IMR-90 (cell line): ENCODE results near the gene PRM2. TPM values are rescaled to one million over a fixed set of nuclear protein-coding genes. Genes with fewer than 3 reads are reported as not detected.

ENCODE experiments used
- ATAC-seq: fragments of 200-7000 bp; cut with Tn5 transposase; 2 replicates; pipeline ENCODE4 v1.9.1; 2020; ENCODE audit warnings: low read depth, mild to moderate bottlenecking, moderate library complexity
- BruUV-seq: library from RNA; stranded (reverse); fragments of 400-500 nt; replicated peaks from 2 replicates; lab custom pipeline; 2021; lab: Mats Ljungman, UMichigan
- CTCF ChIA-PET: fragments of 300-600 bp; formaldehyde crosslinking; extraction: SDS; loops from one replicate; lab custom pipeline; 2021; ENCODE audit warnings: antibody characterized with exemption; lab: Yijun Ruan, JAX
- POLR2A ChIA-PET: fragments of 300-600 bp; sonication (Branson Sonifier 250); formaldehyde crosslinking; loops from one replicate; lab custom pipeline; 2022; ENCODE audit warnings: antibody characterized with exemption; ENCODE audit not compliant: unreplicated experiment; lab: Charles Lee
- DNase-seq: peaks from one replicate; pipeline ENCODE4 v3.0.0; 2013
- H2AFZ ChIP-seq: replicated peaks from 2 replicates; pipeline ENCODE3; 2013; ENCODE audit warnings: low read length, mild to moderate bottlenecking; ENCODE audit not compliant: poor library complexity
- H2AK5ac ChIP-seq: 2 replicates; pipeline ENCODE4 v1.6.1; 2013; ENCODE audit warnings: low read depth, low read length, inconsistent platforms
- H2AK9ac ChIP-seq: replicated peaks from 2 replicates; pipeline ENCODE3; 2013; ENCODE audit warnings: mild to moderate bottlenecking, low read depth, low read length, moderate library complexity; ENCODE audit not compliant: poor library complexity
- H2BK120ac ChIP-seq: 2 replicates; pipeline ENCODE4 v1.6.1; 2013; ENCODE audit warnings: low read depth, low read length, inconsistent platforms
- H2BK15ac ChIP-seq: 3 replicates; pipeline ENCODE4 v1.6.1; 2013; ENCODE audit warnings: low read depth, low read length, inconsistent platforms
- H2BK20ac ChIP-seq: 2 replicates; pipeline ENCODE4 v1.6.1; 2013; ENCODE audit warnings: low read depth, mild to moderate bottlenecking, inconsistent platforms, low read length, moderate library complexity
- H2BK5ac ChIP-seq: 2 replicates; pipeline ENCODE4 v1.6.1; 2013; ENCODE audit warnings: mild to moderate bottlenecking, low read depth, low read length, inconsistent platforms; ENCODE audit not compliant: poor library complexity, severe bottlenecking
- H3K14ac ChIP-seq: replicated peaks from 2 replicates; pipeline ENCODE4 v1.6.1; 2013; ENCODE audit warnings: low read depth, low read length, inconsistent platforms
- H3K18ac ChIP-seq: 2 replicates; pipeline ENCODE4 v1.6.1; 2013; ENCODE audit warnings: low read depth, low read length, control low read depth
- H3K23ac ChIP-seq: 2 replicates; pipeline ENCODE4 v1.6.1; 2013; ENCODE audit warnings: low read depth, low read length, inconsistent platforms
- H3K27ac ChIP-seq: 2 replicates; pipeline ENCODE4 v1.5.1; 2013; ENCODE audit warnings: mild to moderate bottlenecking, control low read depth, low read length; ENCODE audit not compliant: insufficient read depth
- H3K27me3 ChIP-seq: 2 replicates; pipeline ENCODE4 v1.6.1; 2013; ENCODE audit warnings: low read length; ENCODE audit not compliant: control insufficient read depth, insufficient read depth
- H3K36me3 ChIP-seq: 2 replicates; pipeline ENCODE4 v1.6.1; 2013; ENCODE audit warnings: low read length, mixed read lengths; ENCODE audit not compliant: control insufficient read depth, insufficient read depth
- H3K4ac ChIP-seq: 2 replicates; pipeline ENCODE4 v1.6.1; 2013; ENCODE audit warnings: low read depth, low read length, inconsistent platforms
- H3K4me1 ChIP-seq: 2 replicates; pipeline ENCODE4 v1.6.1; 2013; ENCODE audit warnings: low read length, mixed read lengths; ENCODE audit not compliant: control insufficient read depth, insufficient read depth
- H3K4me2 ChIP-seq: 2 replicates; pipeline ENCODE4 v1.6.1; 2013; ENCODE audit warnings: low read depth, mild to moderate bottlenecking, control low read depth, low read length, moderate library complexity
- H3K4me3 ChIP-seq: 2 replicates; pipeline ENCODE4 v1.5.1; 2013; ENCODE audit warnings: low read depth, mild to moderate bottlenecking, control low read depth, low read length, moderate library complexity; ENCODE audit not compliant: insufficient read depth
- H3K56ac ChIP-seq: 2 replicates; pipeline ENCODE4 v1.6.1; 2013; ENCODE audit warnings: low read length, inconsistent platforms; ENCODE audit not compliant: insufficient read depth; ENCODE audit errors: extremely low read depth
- H3K79me1 ChIP-seq, 2 experiments: 2 replicates each; pipeline ENCODE4 v1.6.1; 2013; ENCODE audit warnings: low read length in 2 of 2, inconsistent platforms in 1 of 2, low read depth in 1 of 2
- H3K9ac ChIP-seq: 2 replicates; pipeline ENCODE4 v1.6.1; 2013; ENCODE audit warnings: low read depth, low read length, control low read depth
- H3K9me1 ChIP-seq: 2 replicates; pipeline ENCODE4 v1.6.1; 2013; ENCODE audit warnings: low read length, inconsistent platforms; ENCODE audit not compliant: insufficient read depth
- H3K9me3 ChIP-seq: 2 replicates; pipeline ENCODE4 v1.6.1; 2013; ENCODE audit warnings: low read length; ENCODE audit not compliant: control insufficient read depth, insufficient read depth
- H4K20me1 ChIP-seq: 2 replicates; pipeline ENCODE4 v1.6.1; 2013; ENCODE audit warnings: low read length, inconsistent platforms; ENCODE audit not compliant: insufficient read depth
- H4K5ac ChIP-seq: 2 replicates; pipeline ENCODE4 v1.6.1; 2013; ENCODE audit warnings: mild to moderate bottlenecking, low read depth, low read length, control low read depth
- H4K8ac ChIP-seq, 2 experiments: 2 replicates each; pipeline ENCODE4 v1.6.1; 2013; ENCODE audit warnings: low read depth in 2 of 2, low read length in 2 of 2, control low read depth in 1 of 2, inconsistent platforms in 1 of 2
- H4K91ac ChIP-seq: 2 replicates; pipeline ENCODE4 v1.6.1; 2013; ENCODE audit warnings: low read depth, low read length, inconsistent platforms; ENCODE audit not compliant: insufficient read depth
- BHLHE40 ChIP-seq: fragments of 150-350 bp; IDR thresholded peaks from 2 replicates; pipeline ENCODE4 v1.6.1; 2016; ENCODE audit warnings: mild to moderate bottlenecking, low read depth, low read length
- RAD21 ChIP-seq: IDR thresholded peaks from 2 replicates; pipeline ENCODE4 v1.6.1; 2012; ENCODE audit warnings: low read length, improper control_type of control experiment
- WGBS, 2 experiments: methylation state at CpG; one replicate each; pipeline versions ENCODE4 v1.1.5 to v1.1.7; 2013; ENCODE audit warnings: missing lambda C conversion rate in 2 of 2; ENCODE audit not compliant: insufficient read length in 1 of 2; ENCODE audit errors: extremely low coverage in 2 of 2; 5-methylcytosine and 5-hydroxymethylcytosine counted together
- dilution Hi-C: fragments of 300-500 bp; cut with HindIII; formaldehyde crosslinking; loops from one replicate; pipeline ENCODE4 v1.14.3; 2018; ENCODE audit warnings: low sequenced_read_pairs; ENCODE audit not compliant: unreplicated experiment
- in situ Hi-C: fragments of 300-500 bp; cut with MboI; formaldehyde crosslinking; loops from 3 replicates; pipeline ENCODE4 v1.14.3; 2019; ENCODE audit warnings: low sequenced_read_pairs, inconsistent platforms, mixed read lengths
- intact Hi-C: fragments of 100-400 bp; cut with micrococcal nuclease; formaldehyde crosslinking; loops from 2 replicates; pipeline ENCODE4 v1.10.0; 2022
- polyA plus RNA-seq, 3 experiments: library from polyadenylated mRNA; depleted of rRNA; stranded (reverse); fragments of >200 nt; gene quantifications; 2 replicates each; pipeline ENCODE4 v1.2.3, GENCODE V29; 2012; ENCODE audit warnings: low replicate concordance in 1 of 3
- total RNA-seq: library from RNA; depleted of rRNA; stranded (reverse); fragments of >200 nt; gene quantifications from 2 replicates; pipeline ENCODE4 v1.2.3, GENCODE V29; 2012

Gene PRM2
- total and polyA plus RNA-seq, 2 of the 4 experiments (the other 2 are of a cell fraction): not detected

- Histone ChIP-seq H3K27ac (no peak overlapping the region), H2BK120ac (no peak overlapping the region; the same call in 1 of the 2 replicates), H4K20me1 (no peaks in the 10 kb centered on the region), H2AK9ac (no peak overlapping the region), H3K36me3 (no peaks in the 10 kb centered on the region), H3K18ac (no peak overlapping the region; the same call in 1 of the 2 replicates), H2BK20ac (peak overlapping the region; percentile 67), H2BK15ac (no peak overlapping the region), H2BK5ac (no peak overlapping the region), H4K5ac (no peak overlapping the region), H3K4ac (peak overlapping the region; percentile 25; the same call in 1 of the 2 replicates), H3K9me3 (no peaks in the 10 kb centered on the region), H3K9me1 (no peaks in the 10 kb centered on the region), H2AK5ac (peak overlapping the region; percentile 74; the same call in 1 of the 2 replicates), H3K4me3 (no peak overlapping the region), H3K27me3 (no peaks in the 10 kb centered on the region), H4K91ac (no peak overlapping the region), H3K23ac (0 out of 2 replicates have a peak overlapping the region, but pooled peaks have one; percentile 55), H3K9ac (no peak overlapping the region), H3K56ac (no peak overlapping the region), H3K4me2 (peak overlapping the region; percentile 63), H3K4me1 (peaks cover 10% of the 10 kb centered on the region), H3K79me1 (no peaks in the 10 kb centered on the region), H3K14ac (no peak overlapping the region), H4K8ac (no peak overlapping the region), H2AFZ (peak overlapping the region; percentile 52)
- ATAC-seq (peak; percentile 18), DNase-seq (no peak)
- dilution Hi-C loops: no loop called here
- no TSS peak for BruUV-seq
- ChIA-PET CTCF (no interaction called here), POLR2A (no interaction called here)
- in situ Hi-C loops: no loop called here
- intact Hi-C loops: loop anchor here (5.0 kb wide), 1 partner anchor 55 kb away; no protein-coding TSS in a partner anchor
- TF ChIP-seq BHLHE40 (peak; percentile 41; the same call in 1 of the 2 replicates), RAD21 (no peak)
- 50% methylated on average over 2 of the region's 10 CpGs; no CpG with 5 or more reads in 1 of the 2 experiments for WGBS, 2 experiments
Observed at GRCh38 chr16:11296706-11297491, 20.6 kb upstream of the PRM2 start.
